Esophagus squamous epithelium (tissue), 4 donors: ENCODE results near the gene BMPER.

ENCODE experiments used
- POLR2A ChIP-seq, 4 donors: fragments of 450-650 bp; IDR thresholded peaks; one replicate each; pipeline ENCODE4 v1.6.1; 2017; ENCODE audit warnings: antibody characterized with exemption in 4 of 4, mild to moderate bottlenecking in 4 of 4, moderate library complexity in 3 of 4
- TF ChIP-seq, protein P1 (sequence below), 6 experiments: fragments of 450-650 bp in 4 of 6; fragments of 200-600 bp in 2 of 6; sonication (generic) in 2 of 6; IDR thresholded peaks; one replicate each; pipeline ENCODE4 v1.5.1; 2016 to 2019; ENCODE audit warnings: antibody characterized with exemption in 6 of 6, mild to moderate bottlenecking in 4 of 6, moderate library complexity in 4 of 6

DNA sequence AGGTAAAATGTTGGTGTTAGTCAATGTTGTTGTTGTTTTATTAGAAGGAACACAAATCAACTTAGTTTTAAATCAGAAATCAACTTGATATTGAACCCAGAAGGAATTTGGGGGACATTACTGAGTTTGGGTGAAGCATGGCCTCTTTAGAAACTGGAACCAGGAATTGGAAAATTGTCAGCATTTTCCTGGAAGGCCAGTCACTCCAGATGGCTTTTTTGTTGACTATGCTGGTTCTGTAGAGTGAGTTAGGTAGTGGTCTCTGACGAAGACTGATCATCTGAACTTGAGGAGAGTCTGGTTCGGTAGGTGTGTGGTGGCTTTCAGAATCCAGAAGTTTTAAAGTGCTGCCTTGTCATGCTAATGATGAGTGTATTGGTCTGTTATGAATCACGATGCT lies 111.5 kb downstream of the BMPER start:
- TF ChIP-seq, protein P1, sequence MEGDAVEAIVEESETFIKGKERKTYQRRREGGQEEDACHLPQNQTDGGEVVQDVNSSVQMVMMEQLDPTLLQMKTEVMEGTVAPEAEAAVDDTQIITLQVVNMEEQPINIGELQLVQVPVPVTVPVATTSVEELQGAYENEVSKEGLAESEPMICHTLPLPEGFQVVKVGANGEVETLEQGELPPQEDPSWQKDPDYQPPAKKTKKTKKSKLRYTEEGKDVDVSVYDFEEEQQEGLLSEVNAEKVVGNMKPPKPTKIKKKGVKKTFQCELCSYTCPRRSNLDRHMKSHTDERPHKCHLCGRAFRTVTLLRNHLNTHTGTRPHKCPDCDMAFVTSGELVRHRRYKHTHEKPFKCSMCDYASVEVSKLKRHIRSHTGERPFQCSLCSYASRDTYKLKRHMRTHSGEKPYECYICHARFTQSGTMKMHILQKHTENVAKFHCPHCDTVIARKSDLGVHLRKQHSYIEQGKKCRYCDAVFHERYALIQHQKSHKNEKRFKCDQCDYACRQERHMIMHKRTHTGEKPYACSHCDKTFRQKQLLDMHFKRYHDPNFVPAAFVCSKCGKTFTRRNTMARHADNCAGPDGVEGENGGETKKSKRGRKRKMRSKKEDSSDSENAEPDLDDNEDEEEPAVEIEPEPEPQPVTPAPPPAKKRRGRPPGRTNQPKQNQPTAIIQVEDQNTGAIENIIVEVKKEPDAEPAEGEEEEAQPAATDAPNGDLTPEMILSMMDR (IDR thresholded peaks at IDR 0.05), result no peak
- TF ChIP-seq POLR2A (IDR thresholded peaks at IDR 0.05), result no peak
